GM19240 (cell line): ENCODE data around the gene FNBP1.

Experiments used
- DNase-seq: peaks from one replicate; pipeline ENCODE4 v3.0.0; 2011; ENCODE audit warnings: low spot score; ENCODE audit not compliant: insufficient read length

FNBP1 gene

GRCh38 chr9:129863059-129863690 lies 179.8 kb downstream of the FNBP1 start:
- no peak for DNase-seq

- no peak for DNase-seq
Observed at GRCh38 chr9:129861447-129861827, 181.6 kb downstream of the FNBP1 start.

GRCh38 chr9:129860653-129861446 lies 182.1 kb downstream of the FNBP1 start:
- DNase-seq, result no peak

- no peak for DNase-seq
Observed at GRCh38 chr9:129858167-129858962, 184.6 kb downstream of the FNBP1 start.

- no peak for DNase-seq
Observed at GRCh38 chr9:129857207-129857606, 185.8 kb downstream of the FNBP1 start.

GRCh38 chr9:129854588-129855110 lies 188.3 kb downstream of the FNBP1 start:
- no peak for DNase-seq

- no peak for DNase-seq
Observed at GRCh38 chr9:129853614-129854013, 189.4 kb downstream of the FNBP1 start.

- DNase-seq, result no peak
Observed at GRCh38 chr9:129852579-129852978, 190.4 kb downstream of the FNBP1 start.

GRCh38 chr9:129851821-129852220 lies 191.2 kb downstream of the FNBP1 start:
- no peak for DNase-seq

GRCh38 chr9:129850821-129851550 lies 192.0 kb downstream of the FNBP1 start:
- DNase-seq, result no peak

GRCh38 chr9:129849901-129850300 lies 193.1 kb downstream of the FNBP1 start:
- no peak for DNase-seq

- DNase-seq, result no peak
Observed at GRCh38 chr9:129848712-129849441, 194.1 kb downstream of the FNBP1 start.

GRCh38 chr9:129845373-129845772 lies 197.6 kb downstream of the FNBP1 start:
- no peak for DNase-seq

- DNase-seq, result no peak
Observed at GRCh38 chr9:129841071-129841470, 201.9 kb downstream of the FNBP1 start.

GRCh38 chr9:129840034-129840433 lies 203.0 kb downstream of the FNBP1 start:
- no peak for DNase-seq

GRCh38 chr9:129839324-129840023 lies 203.5 kb downstream of the FNBP1 start:
- no peak for DNase-seq

- no peak for DNase-seq
Observed at GRCh38 chr9:129838707-129839259, 204.2 kb downstream of the FNBP1 start.
